H1 (cell line): ENCODE data around the gene FLT1. TPM values are rescaled to one million over a fixed set of nuclear protein-coding genes. Genes with fewer than 3 reads are reported as not detected.

Experiments used
- CTCF ChIA-PET: fragments of 300-600 bp; sonication (Branson Sonifier 250); formaldehyde crosslinking; loops from one replicate; lab custom pipeline; 2021; ENCODE audit not compliant: partially characterized antibody; lab: Charles Lee
- POLR2A ChIA-PET: fragments of 300-600 bp; sonication (Branson Sonifier 250); formaldehyde crosslinking; loops from one replicate; lab custom pipeline; 2021; ENCODE audit warnings: inconsistent platforms; ENCODE audit not compliant: partially characterized antibody; lab: Charles Lee
- DNase-seq, 2 experiments: peaks; one replicate each; pipeline versions ENCODE4 v3.0.0 to v3.0.0-alpha.2; 2010 to 2022; ENCODE audit warnings: low spot score in 2 of 2, low read depth in 1 of 2, mixed read lengths in 1 of 2
- FAIRE-seq: peaks from 2 replicates; lab custom pipeline; 2011; peaks lifted over from hg19 to GRCh38; lab: Jason Lieb, UNC
- H2AFZ ChIP-seq: 2 replicates; pipeline ENCODE4 v1.8.1; 2012; ENCODE audit warnings: low read length, inconsistent platforms
- H2AK5ac ChIP-seq: 2 replicates; pipeline ENCODE4 v1.6.1; 2013; ENCODE audit warnings: low read depth, low read length
- H2BK120ac ChIP-seq: replicated peaks from 2 replicates; pipeline ENCODE3; 2013; ENCODE audit warnings: low read depth, low read length, inconsistent platforms
- H2BK12ac ChIP-seq: 2 replicates; pipeline ENCODE4 v1.6.1; 2013; ENCODE audit warnings: low read depth, low read length
- H2BK15ac ChIP-seq: 2 replicates; pipeline ENCODE4 v1.6.1; 2013; ENCODE audit warnings: low read length
- H2BK20ac ChIP-seq: 2 replicates; pipeline ENCODE4 v1.6.1; 2013; ENCODE audit warnings: low read length
- H2BK5ac ChIP-seq: 2 replicates; pipeline ENCODE4 v1.6.1; 2013; ENCODE audit warnings: low read depth, low read length
- H3K14ac ChIP-seq: 2 replicates; pipeline ENCODE4 v1.6.1; 2013; ENCODE audit warnings: inconsistent platforms; ENCODE audit not compliant: insufficient read length
- H3K18ac ChIP-seq: 2 replicates; pipeline ENCODE4 v1.6.1; 2013; ENCODE audit warnings: low read length; ENCODE audit errors: extremely low read depth
- H3K23ac ChIP-seq: 2 replicates; pipeline ENCODE4 v1.6.1; 2013; ENCODE audit warnings: inconsistent platforms; ENCODE audit not compliant: insufficient read length
- H3K23me2 ChIP-seq: 2 replicates; pipeline ENCODE4 v1.6.1; 2013; ENCODE audit warnings: low read depth, low read length
- H3K27ac ChIP-seq: 2 replicates; pipeline ENCODE4 v1.6.1; 2011; ENCODE audit warnings: low read depth, low read length, inconsistent platforms
- H3K27me3 ChIP-seq, 4 experiments: replicated peaks in 1 of 4; 1 replicate in 1 of 4; 2 replicates in 3 of 4; pipeline versions ENCODE4 v1.6.1 to v1.8.1; 2011 to 2013; ENCODE audit warnings: low read length in 3 of 4, mild to moderate bottlenecking in 3 of 4, inconsistent platforms in 2 of 4, mixed read lengths in 2 of 4, moderate library complexity in 1 of 4; ENCODE audit not compliant: control insufficient read depth in 3 of 4, insufficient read depth in 3 of 4; ENCODE audit errors: extremely low read depth in 1 of 4
- H3K36me3 ChIP-seq, 4 experiments: 2 replicates each; pipeline versions ENCODE4 v1.6.1 to v1.8.1; 2011 to 2013; ENCODE audit warnings: mild to moderate bottlenecking in 4 of 4, low read length in 3 of 4, moderate library complexity in 2 of 4, control low read depth in 1 of 4, inconsistent platforms in 1 of 4; ENCODE audit not compliant: insufficient read depth in 4 of 4, control insufficient read depth in 2 of 4
- H3K4ac ChIP-seq: replicated peaks from 2 replicates; pipeline ENCODE3; 2013; ENCODE audit warnings: low read length, low read depth, mixed read lengths, inconsistent platforms; ENCODE audit not compliant: insufficient read length
- H3K4me1 ChIP-seq, 4 experiments: replicated peaks in 1 of 4; 1 replicate in 1 of 4; 2 replicates in 3 of 4; pipeline versions ENCODE4 v1.6.1 to v1.8.1; 2011 to 2013; ENCODE audit warnings: low read length in 3 of 4, inconsistent platforms in 2 of 4, mixed read lengths in 1 of 4; ENCODE audit not compliant: insufficient read depth in 4 of 4, control insufficient read depth in 3 of 4
- H3K4me2 ChIP-seq, 2 experiments: 2 replicates each; pipeline versions ENCODE4 v1.6.1 to v1.8.1; 2011 to 2013; ENCODE audit warnings: low read depth in 2 of 2, low read length in 2 of 2, control low read depth in 1 of 2, inconsistent platforms in 1 of 2, mild to moderate bottlenecking in 1 of 2; ENCODE audit not compliant: insufficient read depth in 1 of 2
- H3K4me3 ChIP-seq, 4 experiments: fragments of 200-600, 300-600 bp in 1 of 4; sonication (generic), shearing (Covaris generic), sonication (Bioruptor Twin) in 1 of 4; 2 replicates each; pipeline versions ENCODE4 v1.5.1 to v1.8.1; 2011 to 2016; ENCODE audit warnings: low read length in 4 of 4, low read depth in 3 of 4, control low read depth in 2 of 4, inconsistent platforms in 2 of 4, mild to moderate bottlenecking in 2 of 4, mixed read lengths in 1 of 4, moderate library complexity in 1 of 4; ENCODE audit not compliant: insufficient read depth in 2 of 4; ENCODE audit errors: extremely low read depth in 1 of 4
- H3K56ac ChIP-seq: replicated peaks from 2 replicates; pipeline ENCODE3; 2013; ENCODE audit warnings: low read depth, mild to moderate bottlenecking, mixed read lengths, low read length, inconsistent platforms; ENCODE audit not compliant: insufficient read length
- H3K79me1 ChIP-seq: 2 replicates; pipeline ENCODE4 v1.6.1; 2013; ENCODE audit warnings: low read depth, low read length, control low read depth
- H3K79me2 ChIP-seq, 2 experiments: 2 replicates each; pipeline versions ENCODE4 v1.6.1 to v1.8.1; 2012 to 2013; ENCODE audit warnings: low read length in 2 of 2, mild to moderate bottlenecking in 2 of 2, inconsistent platforms in 1 of 2; ENCODE audit not compliant: insufficient read depth in 2 of 2, control insufficient read depth in 1 of 2
- H3K9ac ChIP-seq, 4 experiments: replicated peaks in 1 of 4; 1 replicate in 1 of 4; 2 replicates in 3 of 4; pipeline versions ENCODE4 v1.6.1 to v1.8.1; 2011 to 2013; ENCODE audit warnings: low read depth in 3 of 4, low read length in 3 of 4, control low read depth in 2 of 4, mild to moderate bottlenecking in 2 of 4, moderate library complexity in 2 of 4, inconsistent platforms in 1 of 4; ENCODE audit errors: extremely low read depth in 1 of 4
- H3K9me3 ChIP-seq, 2 experiments: 2 replicates each; pipeline versions ENCODE4 v1.6.1 to v1.8.1; 2012 to 2013; ENCODE audit warnings: mild to moderate bottlenecking in 2 of 2, moderate library complexity in 2 of 2, control low read depth in 1 of 2, inconsistent platforms in 1 of 2, low read depth in 1 of 2, low read length in 1 of 2, mixed read lengths in 1 of 2; ENCODE audit not compliant: insufficient read depth in 2 of 2
- H4K20me1 ChIP-seq, 2 experiments: replicated peaks in 1 of 2; 2 replicates each; pipeline versions ENCODE3 to v1.8.1; 2011 to 2013; ENCODE audit warnings: inconsistent platforms in 2 of 2, low read length in 2 of 2, mild to moderate bottlenecking in 1 of 2; ENCODE audit not compliant: insufficient read depth in 2 of 2, control insufficient read depth in 1 of 2
- H4K5ac ChIP-seq: 2 replicates; pipeline ENCODE4 v1.6.1; 2013; ENCODE audit warnings: low read length, low read depth, mixed read lengths, inconsistent platforms; ENCODE audit not compliant: insufficient read length
- H4K8ac ChIP-seq: 2 replicates; pipeline ENCODE4 v1.8.0; 2013; ENCODE audit warnings: mild to moderate bottlenecking, moderate library complexity, low read length, inconsistent platforms; ENCODE audit not compliant: insufficient read depth; ENCODE audit errors: extremely low read depth
- H4K91ac ChIP-seq: replicated peaks from 2 replicates; pipeline ENCODE3; 2013; ENCODE audit warnings: low read length, mixed read lengths, inconsistent platforms; ENCODE audit not compliant: insufficient read length
- PHF8 ChIP-seq: fragments of 200-600 bp; sonication (generic); conservative IDR thresholded peaks from 2 replicates; pipeline ENCODE4 v1.7.1; 2012; ENCODE audit warnings: low read depth, mild to moderate bottlenecking, inconsistent platforms, low read length, moderate library complexity
- POLR2A ChIP-seq, 2 experiments: IDR thresholded peaks; 1 replicate in 1 of 2; 2 replicates in 1 of 2; pipeline ENCODE4 v1.6.1; 2011; ENCODE audit warnings: low read depth in 2 of 2, low read length in 2 of 2, mild to moderate bottlenecking in 2 of 2; ENCODE audit errors: control extremely low read depth in 1 of 2
- WGBS, 2 experiments: shearing (Covaris generic) in 1 of 2; methylation state at CpG; one replicate each; pipeline versions ENCODE4 v1.1.6 to v1.1.7; 2013 to 2015; ENCODE audit warnings: low lambda C conversion rate in 2 of 2, mixed read lengths in 2 of 2, inconsistent platforms in 1 of 2, low coverage in 1 of 2, missing lambda C conversion rate in 1 of 2; ENCODE audit not compliant: insufficient replicate concordance in 2 of 2, insufficient coverage in 1 of 2, insufficient read length in 1 of 2; ENCODE audit errors: extremely low coverage in 1 of 2, missing lambda C conversion rate in 1 of 2; 5-methylcytosine and 5-hydroxymethylcytosine counted together
- polyA plus RNA-seq, 7 experiments: library from polyadenylated mRNA; depleted of rRNA in 3 of 7; stranded (reverse) in 5 of 7; unstranded in 2 of 7; fragments of >200 nt in 5 of 7; fragments of 200-250 nt in 2 of 7; gene quantifications; 1 replicate in 5 of 7; 2 replicates in 1 of 7; 4 replicates in 1 of 7; pipeline versions ENCODE4 v1.2.1 to v1.2.3, GENCODE V29; 2011 to 2013; ENCODE audit warnings: missing spikeins in 2 of 7, mixed read lengths in 2 of 7
- total RNA-seq: library from RNA; stranded (reverse); fragmentation: NEBNext Ultra II Directional; extraction: Animal tissue kit (Norgen Biotek cat#: 25700); gene quantifications from 2 replicates; pipeline ENCODE4 v1.2.1, GENCODE V29; 2021

Gene FLT1
- total and polyA plus RNA-seq, 2 of the 8 experiments (the other 6 are each of a cell fraction or from before 2014, with no cell fraction given), result 19.7 to 90.2 TPM

DNA sequence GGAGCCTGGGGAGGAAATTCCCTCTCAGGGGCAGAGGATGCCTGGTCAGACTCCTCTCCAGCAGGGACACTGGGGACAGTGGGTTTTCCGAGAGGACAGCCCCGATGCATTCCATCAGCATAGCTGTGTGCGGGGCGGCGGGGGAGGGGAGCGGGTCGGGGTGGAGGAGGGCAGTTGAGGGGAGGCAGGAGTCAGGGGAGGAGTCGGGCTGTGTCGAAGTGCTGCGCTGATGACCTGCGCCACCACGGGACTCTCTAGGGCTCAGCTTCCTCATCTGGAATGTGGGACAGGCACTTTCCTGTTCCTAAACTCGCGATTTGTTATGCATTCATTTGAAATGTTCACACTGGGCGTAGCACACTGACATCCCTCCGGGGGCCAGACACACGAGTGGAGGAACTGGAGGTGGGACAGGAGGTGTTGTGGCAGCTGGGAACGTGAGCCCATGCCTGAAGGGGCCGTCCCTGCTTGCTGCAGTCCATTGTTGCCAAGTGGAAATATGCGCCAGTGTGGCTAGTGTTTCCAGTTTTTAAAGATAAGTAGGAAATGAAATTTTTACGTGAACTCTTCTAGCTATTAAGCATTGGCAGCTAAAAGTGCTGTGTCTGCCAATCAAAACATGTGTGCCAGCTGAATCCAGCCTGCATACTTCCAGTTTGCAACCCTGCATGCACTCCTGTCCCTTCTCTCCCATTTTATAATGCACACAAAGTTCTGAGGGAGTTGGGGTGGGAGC lies 43.3 kb downstream of the FLT1 start:
- Histone ChIP-seq H3K79me1 (0 out of 2 replicates have a peak, but pooled peaks cover 2% of the 10 kb centered on the region), H3K27me3 (no peaks in the 10 kb centered on the region), H2BK12ac (peak overlapping the region; percentile 71; the same call in 1 of the 2 replicates), H3K4me3 (no peak overlapping the region), H3K23ac (no peak overlapping the region), H3K27ac (0 out of 2 replicates have a peak overlapping the region, but pooled peaks have one; percentile 39), H3K9ac (no peak overlapping the region), H3K14ac (no peak overlapping the region), H3K36me3 (peaks cover 0 to 53% (median 26%) of the 10 kb centered on the region in 4 experiments; a peak in 5 of 8 replicates), H2BK5ac (peak overlapping the region; percentile 82), H3K4me2 (peak overlapping the region in 1 of 2 experiments; percentile 56; a peak in 2 of 4 replicates), H3K18ac (peak overlapping the region; percentile 83), H4K8ac (peak overlapping the region; percentile 48; the same call in 1 of the 2 replicates), H4K20me1 (no peaks in the 10 kb centered on the region), H2BK20ac (peak overlapping the region; percentile 95), H2BK15ac (peak overlapping the region; percentile 95; the same call in 1 of the 2 replicates), H4K91ac (peak overlapping the region; percentile 98), H3K4ac (peak overlapping the region; percentile 90), H3K56ac (no peak overlapping the region), H2AK5ac (peak overlapping the region; percentile 78; the same call in 1 of the 2 replicates), H3K4me1 (peaks cover 4 to 22% (median 10%) of the 10 kb centered on the region in 4 experiments), H3K79me2 (peaks cover 0 to 59% of the 10 kb centered on the region in 2 experiments; a peak in 2 of 4 replicates), H2BK120ac (peak overlapping the region; percentile 35), H3K9me3 (peaks cover 14 to 15% of the 10 kb centered on the region in 2 experiments), H4K5ac (peak overlapping the region; percentile 81), H2AFZ (no peak overlapping the region), H3K23me2 (no peaks in the 10 kb centered on the region)
- ChIA-PET CTCF (interaction anchor here (0.6 to 1.2 kb wide), 4 partner anchors 9 to 599 kb away, joined by 3 to 5 read pairs (median 4); no protein-coding TSS in a partner anchor), POLR2A (interaction anchor here (0.6 to 2.6 kb wide), 8 partner anchors 9 to 86 kb away, joined by 3 to 12 read pairs (median 4); no protein-coding TSS in a partner anchor)
- FAIRE-seq (no peak), DNase-seq (no peak)
- TF ChIP-seq POLR2A (IDR thresholded peaks at IDR 0.05; ENCODE audit: control extremely low read depth in 1 of 2, low read depth in 2 of 2, low read length in 2 of 2) (0 out of 3 replicates have a peak, but pooled peaks of 1 of the 2 experiments have one; percentile 41), PHF8 (no peak)
- 83% methylated on average over 11 of the region's 21 CpGs; no CpG with 5 or more reads in 1 of the 2 experiments for WGBS, 2 experiments
